A549 treated with Hydrocortisone at 1 μM for 4 hours (cell line): Measurements from ENCODE around the gene POU5F1. TPM values are rescaled to one million over a fixed set of nuclear protein-coding genes. Genes with fewer than 3 reads are reported as not detected.

Source experiments
- total RNA-seq: library from RNA; stranded (reverse); fragments of 200-300 nt; extraction: Qiagen RNA extraction; gene quantifications from 5 replicates; pipeline ENCODE4 v1.2.3, GENCODE V29; 2022

POU5F1 gene
- 10.0 to 17.0 TPM (median 11.3 TPM) in 5 replicates for total RNA-seq

DNA sequence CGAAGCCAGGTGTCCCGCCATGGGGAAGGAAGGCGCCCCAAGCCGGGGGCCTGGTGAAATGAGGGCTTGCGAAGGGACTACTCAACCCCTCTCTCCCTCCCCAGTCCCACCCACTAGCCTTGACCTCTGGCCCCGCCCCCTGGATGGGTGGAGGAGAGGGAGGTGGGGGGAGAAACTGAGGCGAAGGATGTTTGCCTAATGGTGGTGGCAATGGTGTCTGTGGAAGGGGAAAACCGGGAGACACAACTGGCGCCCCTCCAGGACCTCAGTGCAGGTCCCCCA is at the start of gene POU5F1:
TSS of gene POU5F1 (minus strand) at position 83 of the 282 bp plus-strand sequence. CDS start at position 21, 62 bp downstream.

DNA sequence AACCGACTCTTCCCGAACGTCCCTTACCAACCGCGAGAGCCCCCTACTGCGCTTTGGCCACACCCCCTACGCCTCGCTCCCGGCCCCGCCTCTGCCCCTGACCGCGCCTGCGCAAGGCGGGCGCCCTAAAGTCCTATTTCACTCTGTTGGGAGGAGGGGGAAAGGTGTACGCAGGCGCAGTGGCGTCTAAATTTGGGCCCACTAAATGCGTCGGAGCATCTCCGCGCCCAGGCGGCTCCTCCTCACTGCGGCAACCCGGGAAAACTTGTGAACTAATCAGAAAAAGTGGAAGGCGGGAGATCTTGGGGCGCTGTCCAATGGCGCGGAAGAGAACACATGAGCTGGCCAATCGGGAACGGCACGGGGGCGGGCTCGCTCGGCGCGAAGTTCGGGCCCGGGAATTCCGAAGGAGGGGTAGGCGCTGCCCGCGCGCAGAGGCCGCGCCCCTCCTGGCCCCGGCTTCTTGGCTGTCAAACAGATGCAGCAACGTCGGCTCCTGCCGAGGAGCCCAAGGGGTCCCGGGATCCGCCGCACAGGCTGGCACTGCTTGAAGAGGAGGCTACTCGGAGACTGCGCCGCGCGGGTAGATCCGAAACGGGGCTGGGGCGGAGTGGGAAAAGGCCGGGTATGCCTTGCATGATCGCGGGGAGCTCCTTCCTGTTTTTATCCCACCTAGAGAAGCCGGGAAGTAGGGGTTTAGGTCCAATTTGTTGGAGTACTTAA is 12.2 kb downstream of the POU5F1 start, which contains the start of gene TCF19:
TSS of gene TCF19 (plus strand) at position 450 of the 723 bp plus-strand sequence. CDS start 881 bp downstream, outside the sequence.

GRCh38 chr6:31157513-31158139 is 12.9 kb downstream of the POU5F1 start, which contains the start of gene CCHCR1:
CCHCR1 (minus strand) TSS chr6:31157802; CDS start chr6:31157600, 202 bp downstream.

DNA sequence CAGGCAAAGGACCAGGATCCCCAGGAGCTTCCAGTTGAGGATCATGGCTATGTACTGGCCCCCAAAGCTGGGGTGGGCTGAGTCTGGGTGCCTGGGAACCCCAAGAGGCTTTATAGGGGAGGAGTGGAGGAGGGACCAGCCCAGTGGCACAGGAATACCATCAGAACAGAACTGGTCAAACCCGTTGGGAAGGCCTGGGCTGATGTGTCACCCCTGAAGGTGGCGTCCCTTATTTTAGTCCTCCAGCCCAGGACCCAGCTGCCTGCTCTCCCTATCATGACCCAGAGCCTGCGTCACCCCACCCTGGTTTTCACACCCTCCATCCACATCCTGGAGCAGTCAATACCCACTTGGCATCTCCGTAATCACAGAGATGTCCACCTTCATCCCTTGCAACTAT is 31.5 kb downstream of the POU5F1 start, which contains the start of gene PSORS1C2:
TSS of gene PSORS1C2 (minus strand) at position 85 of the 400 bp plus-strand sequence. CDS start at position 45, 40 bp downstream.

GRCh38 chr6:31120151-31120915 is 50.1 kb downstream of the POU5F1 start, which contains the start of gene CDSN:
CDSN (minus strand) TSS chr6:31120446; CDS start chr6:31120419, 27 bp downstream.

DNA sequence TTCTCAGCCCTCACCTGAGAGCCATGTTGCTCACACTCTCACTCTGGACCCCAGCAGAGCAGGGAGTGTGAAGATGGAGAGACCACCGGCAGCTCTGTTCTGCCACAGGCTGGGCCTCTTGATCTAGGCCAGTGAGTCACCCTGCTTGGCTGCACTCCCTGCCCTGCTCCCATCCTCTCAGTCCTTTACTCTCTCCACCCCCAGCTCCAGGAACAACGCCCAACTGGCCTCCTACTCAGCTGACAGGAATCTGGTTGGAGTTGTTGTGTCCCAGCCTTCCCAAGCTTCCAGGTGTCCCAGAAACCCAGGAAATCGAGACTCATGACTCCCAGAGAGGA is 56.0 kb downstream of the POU5F1 start, which contains the start of gene PSORS1C1:
TSS of gene PSORS1C1 (plus strand) at position 260 of the 338 bp plus-strand sequence. CDS start 14,833 bp downstream, outside the sequence.

Other genes starting within 250 kb of the POU5F1 start
- gene SFTA2, start 238.5 kb downstream of the POU5F1 start, total RNA-seq: not detected in 5 replicates
- 0.07 to 0.15 TPM (median 0.12 TPM) in 5 replicates for gene MUCL3, start 229.7 kb downstream of the POU5F1 start, total RNA-seq
- 0.02 TPM in 1 of 5 replicates, not detected in the others for gene MUC21, start 187.0 kb downstream of the POU5F1 start, total RNA-seq
- 0.01 to 0.03 TPM (median 0.02 TPM) in 4 of 5 replicates, not detected in the other for gene MUC22, start 160.2 kb downstream of the POU5F1 start, total RNA-seq
- gene C6orf15, start 58.1 kb downstream of the POU5F1 start, total RNA-seq: 0.09 TPM in 1 of 5 replicates, not detected in the others
- gene PSORS1C1, start 55.9 kb downstream of the POU5F1 start, total RNA-seq: 3.2 to 6.3 TPM (median 4.4 TPM) in 5 replicates
- gene CDSN, start 50.2 kb downstream of the POU5F1 start, total RNA-seq: 0.05 to 0.07 TPM in 2 of 5 replicates, not detected in the others
- gene PSORS1C2, start 31.6 kb downstream of the POU5F1 start, total RNA-seq: 0.09 TPM in 1 of 5 replicates, not detected in the others
- gene CCHCR1, start 12.9 kb downstream of the POU5F1 start, total RNA-seq: 7.0 to 8.0 TPM (median 7.7 TPM) in 5 replicates
- 13.7 to 14.9 TPM (median 14.4 TPM) in 5 replicates for gene TCF19, start 12.1 kb downstream of the POU5F1 start, total RNA-seq
- gene HLA-C, start 101.4 kb upstream of the POU5F1 start, total RNA-seq: 46.3 to 55.2 TPM (median 49.3 TPM) in 5 replicates
- 24.9 to 35.0 TPM (median 28.2 TPM) in 5 replicates for gene HLA-B, start 186.5 kb upstream of the POU5F1 start, total RNA-seq
- gene MICA, start 232.9 kb upstream of the POU5F1 start, total RNA-seq: 27.8 to 29.9 TPM (median 29.8 TPM) in 5 replicates